ENCODE results near the gene ANK2.

ANK2 gene

GRCh38 chr4:113423631-113424030 is 374.2 kb downstream of the ANK2 start:
- ChIA-PET POLR2A (no interaction called here), CTCF (no interaction called here)
- DNase-seq: no peak
- Histone ChIP-seq H3K4me1 (ENCODE audit: control extremely low read depth in 1 of 4, control insufficient read depth in 4 of 4, insufficient read depth in 4 of 4, low read length in 3 of 4) (no peaks in the 10 kb centered on the region), H3K9me3 (ENCODE audit: control extremely low read depth in 1 of 5, control insufficient read depth in 4 of 5, insufficient read depth in 2 of 5, low read depth in 1 of 5, low read length in 4 of 5) (peaks cover 0 to 6% (median 0%) of the 10 kb centered on the region in 5 experiments), H3K4me3 (ENCODE audit: control insufficient read depth in 1 of 7, extremely low read depth in 1 of 7, insufficient read depth in 4 of 7, low read depth in 2 of 7, low read length in 6 of 7) (no peak overlapping the region), H3K36me3 (ENCODE audit: control insufficient read depth in 4 of 4, insufficient read depth in 4 of 4, low read length in 3 of 4) (no peaks in the 10 kb centered on the region), H3K27me3 (replicated peaks in 2 of 5; ENCODE audit: control insufficient read depth in 4 of 5, insufficient read depth in 5 of 5, low read length in 4 of 5) (no peaks in the 10 kb centered on the region), H3K27ac (ENCODE audit: insufficient read depth in 1 of 2, low read depth in 1 of 2, low read length in 2 of 2, poor library complexity in 1 of 2, severe bottlenecking in 2 of 2) (no peak overlapping the region)
- WGBS (ENCODE audit: insufficient coverage): no CpG with 5 or more reads among the region's 1 CpG

- H3K9me3 ChIP-seq (ENCODE audit: control extremely low read depth in 1 of 5, control insufficient read depth in 4 of 5, insufficient read depth in 2 of 5, low read depth in 1 of 5, low read length in 4 of 5): peaks cover 0 to 3% (median 0%) of the 10 kb centered on the region in 5 experiments
- no peak overlapping the region for H3K27ac ChIP-seq (ENCODE audit: insufficient read depth in 1 of 2, low read depth in 1 of 2, low read length in 2 of 2, poor library complexity in 1 of 2, severe bottlenecking in 2 of 2)
- H3K4me3 ChIP-seq (ENCODE audit: control insufficient read depth in 1 of 7, extremely low read depth in 1 of 7, insufficient read depth in 4 of 7, low read depth in 2 of 7, low read length in 6 of 7): no peak overlapping the region
- H3K36me3 ChIP-seq (ENCODE audit: control insufficient read depth in 4 of 4, insufficient read depth in 4 of 4, low read length in 3 of 4): no peaks in the 10 kb centered on the region
- no peaks in the 10 kb centered on the region for H3K27me3 ChIP-seq (replicated peaks in 2 of 5; ENCODE audit: control insufficient read depth in 4 of 5, insufficient read depth in 5 of 5, low read length in 4 of 5)
- H3K4me1 ChIP-seq (ENCODE audit: control extremely low read depth in 1 of 4, control insufficient read depth in 4 of 4, insufficient read depth in 4 of 4, low read length in 3 of 4): no peaks in the 10 kb centered on the region
- POLR2A ChIA-PET: no interaction called here
- DNase-seq: no peak
- CTCF ChIA-PET: no interaction called here
- WGBS (ENCODE audit: insufficient coverage): 100% methylated on average over 1 of the region's 1 CpG
Measured at GRCh38 chr4:113433116-113433515, 383.7 kb downstream of the ANK2 start.

Measured in common myeloid progenitor, CD34-positive (primary cell).